PC-9 (cell line): Measurements from ENCODE around the gene ERG.

ENCODE experiments used
- EZH2 ChIP-seq: fragments of 200-600 bp; sonication (generic); IDR thresholded peaks from 2 replicates; pipeline ENCODE4 v1.8.0; 2017; ENCODE audit warnings: antibody characterized with exemption, low read depth
- TF ChIP-seq, protein P1 (sequence below): fragments of 200-600 bp; sonication (generic); conservative IDR thresholded peaks from 2 replicates; pipeline ENCODE4 v1.6.1; 2017; ENCODE audit warnings: mixed run types, antibody characterized with exemption, mild to moderate bottlenecking, moderate library complexity

- TF ChIP-seq, protein P1, sequence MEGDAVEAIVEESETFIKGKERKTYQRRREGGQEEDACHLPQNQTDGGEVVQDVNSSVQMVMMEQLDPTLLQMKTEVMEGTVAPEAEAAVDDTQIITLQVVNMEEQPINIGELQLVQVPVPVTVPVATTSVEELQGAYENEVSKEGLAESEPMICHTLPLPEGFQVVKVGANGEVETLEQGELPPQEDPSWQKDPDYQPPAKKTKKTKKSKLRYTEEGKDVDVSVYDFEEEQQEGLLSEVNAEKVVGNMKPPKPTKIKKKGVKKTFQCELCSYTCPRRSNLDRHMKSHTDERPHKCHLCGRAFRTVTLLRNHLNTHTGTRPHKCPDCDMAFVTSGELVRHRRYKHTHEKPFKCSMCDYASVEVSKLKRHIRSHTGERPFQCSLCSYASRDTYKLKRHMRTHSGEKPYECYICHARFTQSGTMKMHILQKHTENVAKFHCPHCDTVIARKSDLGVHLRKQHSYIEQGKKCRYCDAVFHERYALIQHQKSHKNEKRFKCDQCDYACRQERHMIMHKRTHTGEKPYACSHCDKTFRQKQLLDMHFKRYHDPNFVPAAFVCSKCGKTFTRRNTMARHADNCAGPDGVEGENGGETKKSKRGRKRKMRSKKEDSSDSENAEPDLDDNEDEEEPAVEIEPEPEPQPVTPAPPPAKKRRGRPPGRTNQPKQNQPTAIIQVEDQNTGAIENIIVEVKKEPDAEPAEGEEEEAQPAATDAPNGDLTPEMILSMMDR = no peak
- no peak for TF ChIP-seq EZH2
Measured at GRCh38 chr21:38486221-38486620, 12.1 kb downstream of the ERG start.
